Measurements from ENCODE around the gene OPRD1. TPM values are rescaled to one million over a fixed set of nuclear protein-coding genes. Genes with fewer than 3 reads are reported as not detected.

The OPRD1 gene
- total and polyA plus RNA-seq, 3 donors from 2014 or later = 0.18 to 0.74 (median 0.63) TPM

GRCh38 chr1:28807046-28807445 is 4.9 kb upstream of the OPRD1 start:
- no peaks in the 10 kb centered on the region for H3K4me1 ChIP-seq
- WGBS, 2 donors = 56 to 72% methylated on average over 4 of the region's 4 CpGs
- DNase-seq = no peak
- H3K27ac ChIP-seq = no peak overlapping the region
- no peaks in the 10 kb centered on the region for H3K9me3 ChIP-seq
- no peak for TF ChIP-seq POLR2A (IDR thresholded peaks at IDR 0.05)
- no peak for TF ChIP-seq CTCF (IDR thresholded peaks at IDR 0.05)
- H3K36me3 ChIP-seq (ENCODE audit: low read depth, missing control alignments) = no peaks in the 10 kb centered on the region
- intact Hi-C loops (cut with DNase I; ENCODE audit: low total_unique reads) = no loop called here
- H3K27me3 ChIP-seq = no peaks in the 10 kb centered on the region
- H3K4me3 ChIP-seq = no peak overlapping the region

- DNase-seq = no peak
- H3K9me3 ChIP-seq = no peaks in the 10 kb centered on the region
- no peak for TF ChIP-seq POLR2A (IDR thresholded peaks at IDR 0.05)
- no peak for TF ChIP-seq CTCF (IDR thresholded peaks at IDR 0.05)
- H3K4me1 ChIP-seq = no peaks in the 10 kb centered on the region
- no peak overlapping the region for H3K4me3 ChIP-seq
- no peak overlapping the region for H3K27ac ChIP-seq
- intact Hi-C loops (cut with DNase I; ENCODE audit: low total_unique reads) = no loop called here
- H3K27me3 ChIP-seq = no peaks in the 10 kb centered on the region
- no peaks in the 10 kb centered on the region for H3K36me3 ChIP-seq (ENCODE audit: low read depth, missing control alignments)
- WGBS, 2 donors = 88 to 89% methylated on average over 4 of the region's 4 CpGs
Observed at GRCh38 chr1:28807986-28808385, 4.0 kb upstream of the OPRD1 start.

GRCh38 chr1:28811369-28811765 is 603 bp upstream of the OPRD1 start:
- no peak overlapping the region for H3K4me3 ChIP-seq
- no peak overlapping the region for H3K27ac ChIP-seq
- WGBS, 2 donors = 51 to 57% methylated on average over 9 of the region's 9 CpGs
- intact Hi-C loops (cut with DNase I; ENCODE audit: low total_unique reads) = no loop called here
- no peak for DNase-seq
- no peaks in the 10 kb centered on the region for H3K36me3 ChIP-seq (ENCODE audit: low read depth, missing control alignments)
- H3K27me3 ChIP-seq = no peaks in the 10 kb centered on the region
- no peak for TF ChIP-seq POLR2A (IDR thresholded peaks at IDR 0.05)
- TF ChIP-seq CTCF (IDR thresholded peaks at IDR 0.05) = no peak
- H3K4me1 ChIP-seq = peaks cover 7% of the 10 kb centered on the region
- no peaks in the 10 kb centered on the region for H3K9me3 ChIP-seq

GRCh38 chr1:28812669-28813468 is 899 bp downstream of the OPRD1 start:
- intact Hi-C loops (cut with DNase I; ENCODE audit: low total_unique reads) = no loop called here
- Histone ChIP-seq H3K36me3 (ENCODE audit: low read depth, missing control alignments) (no peaks in the 10 kb centered on the region), H3K9me3 (no peaks in the 10 kb centered on the region), H3K4me1 (peaks cover 7% of the 10 kb centered on the region), H3K27me3 (no peaks in the 10 kb centered on the region), H3K27ac (no peak overlapping the region), H3K4me3 (peak overlapping the region in 1 of 2 donors; percentile 31)
- DNase-seq = no peak
- 33 to 35% methylated on average over 26 to 33 of the region's 34 CpGs for whole genome bisulfite sequencing, 2 donors
- TF ChIP-seq POLR2A (IDR thresholded peaks at IDR 0.05) (no peak), CTCF (IDR thresholded peaks at IDR 0.05) (no peak)

Data from testis (tissue), 3 donors.